Neural progenitor cell (in vitro differentiated cells): Measurements from ENCODE around the gene TSHZ1. TPM values are rescaled to one million over a fixed set of nuclear protein-coding genes. Genes with fewer than 3 reads are reported as not detected.

ENCODE experiments used
- DNase-seq: peaks from one replicate; pipeline ENCODE4 v3.0.0-alpha.2; 2016; ENCODE audit warnings: low spot score
- H2AFZ ChIP-seq: fragments of 200-600 bp; sonication (generic); replicated peaks from 2 replicates; pipeline ENCODE4 v1.6.1; 2016; ENCODE audit warnings: antibody characterized with exemption
- H3F3A ChIP-seq: fragments of 200-600 bp; sonication (generic); 2 replicates; pipeline ENCODE4 v1.6.1; 2016; ENCODE audit warnings: antibody characterized with exemption, low read depth
- H3K27ac ChIP-seq: fragments of 200-600 bp; sonication (generic); 2 replicates; pipeline ENCODE4 v1.5.1; 2016; ENCODE audit warnings: mild to moderate bottlenecking
- H3K27me3 ChIP-seq: fragments of 200-600 bp; sonication (generic); 2 replicates; pipeline ENCODE4 v1.6.1; 2016; ENCODE audit warnings: mild to moderate bottlenecking, moderate library complexity
- H3K36me3 ChIP-seq: fragments of 200-600 bp; sonication (generic); 2 replicates; pipeline ENCODE4 v1.5.1; 2016
- H3K4me1 ChIP-seq: fragments of 200-600 bp; sonication (generic); 2 replicates; pipeline ENCODE4 v1.6.1; 2016; ENCODE audit warnings: mixed run types
- H3K4me2 ChIP-seq: fragments of 200-600 bp; sonication (generic); 2 replicates; pipeline ENCODE4 v1.6.1; 2016
- H3K4me3 ChIP-seq: fragments of 200-600 bp; sonication (generic); 2 replicates; pipeline ENCODE4 v1.5.1; 2016
- H3K79me2 ChIP-seq: fragments of 200-600 bp; sonication (generic); 2 replicates; pipeline ENCODE4 v1.6.1; 2016; ENCODE audit warnings: low read depth
- H3K9ac ChIP-seq: fragments of 200-600 bp; sonication (generic); 2 replicates; pipeline ENCODE4 v1.6.1; 2016
- H3K9me3 ChIP-seq: fragments of 200-600 bp; sonication (generic); 2 replicates; pipeline ENCODE4 v1.5.1; 2016; ENCODE audit warnings: low read depth
- H4K20me1 ChIP-seq: fragments of 200-600 bp; sonication (generic); 2 replicates; pipeline ENCODE4 v1.6.1; 2016; ENCODE audit warnings: low read depth
- H3K27ac Mint-ChIP-seq: 3 replicates; pipeline ENCODE4 v1.8.0; 2021; ENCODE audit warnings: mixed read lengths
- H3K27me3 Mint-ChIP-seq: 2 replicates; pipeline ENCODE4 v1.8.0; 2022; ENCODE audit warnings: low read depth, mild to moderate bottlenecking, inconsistent platforms, moderate library complexity, mixed read lengths; ENCODE audit not compliant: insufficient read depth
- H3K36me3 Mint-ChIP-seq: 3 replicates; pipeline ENCODE4 v1.8.0; 2021; ENCODE audit warnings: mixed read lengths
- H3K4me1 Mint-ChIP-seq: 3 replicates; pipeline ENCODE4 v1.8.0; 2021; ENCODE audit warnings: mixed read lengths
- H3K4me3 Mint-ChIP-seq: 3 replicates; pipeline ENCODE4 v1.8.0; 2021; ENCODE audit warnings: mild to moderate bottlenecking, moderate library complexity, mixed read lengths
- H3K9me3 Mint-ChIP-seq: 3 replicates; pipeline ENCODE4 v1.8.0; 2020; ENCODE audit warnings: mixed read lengths
- CTCF ChIP-seq: fragments of 200-600 bp; sonication (generic); IDR thresholded peaks from 2 replicates; pipeline ENCODE4 v1.5.1; 2017; ENCODE audit warnings: antibody characterized with exemption, mild to moderate bottlenecking
- EZH2 ChIP-seq: fragments of 200-600 bp; sonication (generic); IDR thresholded peaks from 2 replicates; pipeline ENCODE4 v1.6.1; 2017; ENCODE audit warnings: antibody characterized with exemption, mild to moderate bottlenecking, moderate library complexity
- EZH2phosphoT487 ChIP-seq: fragments of 200-600 bp; sonication (generic); IDR thresholded peaks from 2 replicates; pipeline ENCODE4 v1.6.1; 2017; ENCODE audit warnings: antibody characterized with exemption
- total RNA-seq: library from RNA; depleted of rRNA; stranded (reverse); fragments of >200 nt; gene quantifications from 2 replicates; pipeline ENCODE4 v1.2.3, GENCODE V29; 2015; ENCODE audit warnings: low replicate concordance

The TSHZ1 gene
- total RNA-seq, 1 donor from 2014 or later: 0.06 TPM

GRCh38 chr18:75207310-75208154, 3.1 kb upstream of the TSHZ1 start:
- Histone ChIP-seq H3K4me3 (peak overlapping the region; percentile 87), H3K9me3 (no peaks in the 10 kb centered on the region), H3K4me2 (peak overlapping the region; percentile 100), H3F3A (peaks cover 28% of the 10 kb centered on the region), H2AFZ (no peak overlapping the region), H3K27me3 (peaks cover 90% of the 10 kb centered on the region), H3K36me3 (no peaks in the 10 kb centered on the region), H4K20me1 (peaks cover 62% of the 10 kb centered on the region), H3K27ac (no peak overlapping the region), H3K9ac (no peak overlapping the region), H3K79me2 (no peaks in the 10 kb centered on the region), H3K4me1 (peaks cover 36% of the 10 kb centered on the region)
- H3K9me3 Mint-ChIP-seq: no peaks in the 10 kb centered on the region
- peaks cover 52% of the 10 kb centered on the region for H3K27me3 Mint-ChIP-seq
- peak overlapping the region; percentile 95 for H3K4me3 Mint-ChIP-seq
- H3K36me3 Mint-ChIP-seq: no peaks in the 10 kb centered on the region
- TF ChIP-seq CTCF (no peak), EZH2phosphoT487 (peak; percentile 63), EZH2 (peak; percentile 57)
- H3K27ac Mint-ChIP-seq: peak overlapping the region; percentile 63
- peak; percentile 27 for DNase-seq
- H3K4me1 Mint-ChIP-seq: peaks cover 39% of the 10 kb centered on the region

- peak; percentile 65 for DNase-seq
- Histone ChIP-seq H3K4me3 (peak overlapping the region; percentile 87), H3K9me3 (no peaks in the 10 kb centered on the region), H2AFZ (peak overlapping the region; percentile 61), H3K36me3 (no peaks in the 10 kb centered on the region), H3K4me1 (peaks cover 36% of the 10 kb centered on the region), H3K27me3 (peaks cover 90% of the 10 kb centered on the region), H3K79me2 (no peaks in the 10 kb centered on the region), H3K27ac (no peak overlapping the region), H3K4me2 (peak overlapping the region; percentile 100), H3F3A (peaks cover 28% of the 10 kb centered on the region), H4K20me1 (peaks cover 58% of the 10 kb centered on the region), H3K9ac (no peak overlapping the region)
- Mint-ChIP-seq H3K4me3 (peak overlapping the region; percentile 95), H3K27me3 (peaks cover 47% of the 10 kb centered on the region), H3K9me3 (no peaks in the 10 kb centered on the region), H3K27ac (peak overlapping the region; percentile 63), H3K36me3 (no peaks in the 10 kb centered on the region), H3K4me1 (peaks cover 46% of the 10 kb centered on the region)
- TF ChIP-seq EZH2 (peak; percentile 21), CTCF (peak; percentile 16), EZH2phosphoT487 (peak; percentile 70)
These were observed 2.3 kb upstream of the TSHZ1 start for GRCh38 chr18:75208155-75208835.

GRCh38 chr18:75208836-75209128, 1.8 kb upstream of the TSHZ1 start:
- H3K9me3 Mint-ChIP-seq: no peaks in the 10 kb centered on the region
- no peak for TF ChIP-seq EZH2phosphoT487
- TF ChIP-seq EZH2: no peak
- TF ChIP-seq CTCF: no peak
- peaks cover 28% of the 10 kb centered on the region for H3F3A ChIP-seq
- H3K27me3 ChIP-seq: peaks cover 90% of the 10 kb centered on the region
- no peak overlapping the region for H3K27ac ChIP-seq
- H3K27ac Mint-ChIP-seq: no peak overlapping the region
- peak overlapping the region; percentile 87 for H3K4me3 ChIP-seq
- peak overlapping the region; percentile 95 for H3K4me3 Mint-ChIP-seq
- no peak for DNase-seq
- H3K4me1 Mint-ChIP-seq: peaks cover 46% of the 10 kb centered on the region
- H3K4me1 ChIP-seq: peaks cover 36% of the 10 kb centered on the region
- H3K4me2 ChIP-seq: peak overlapping the region; percentile 100
- H3K27me3 Mint-ChIP-seq: peaks cover 42% of the 10 kb centered on the region
- H3K36me3 ChIP-seq: no peaks in the 10 kb centered on the region
- H3K9me3 ChIP-seq: no peaks in the 10 kb centered on the region
- H2AFZ ChIP-seq: peak overlapping the region; percentile 61
- no peaks in the 10 kb centered on the region for H3K36me3 Mint-ChIP-seq
- no peaks in the 10 kb centered on the region for H3K79me2 ChIP-seq
- H3K9ac ChIP-seq: no peak overlapping the region
- H4K20me1 ChIP-seq: peaks cover 53% of the 10 kb centered on the region
